Activated T-helper 17 cell treated with anti-CD3 and anti-CD28 coated beads, Interleukin-2, amount 50 U/mL, for 72 hours (primary cell): Measurements from ENCODE around the gene SUPT5H. TPM values are rescaled to one million over a fixed set of nuclear protein-coding genes. Genes with fewer than 3 reads are reported as not detected.
A peak's percentile ranks its signal among the peaks of the same experiment; 100 is the strongest.

Experiments used
- ATAC-seq: fragments of 150-1000 bp; cut with Tn5 transposase; replicated peaks from 2 replicates; pipeline ENCODE4 v1.10.0; 2021; ENCODE audit warnings: mild to moderate bottlenecking, moderate library complexity
- H3K27ac Mint-ChIP-seq: one replicate; pipeline ENCODE4 v1.8.0; 2022; ENCODE audit warnings: mixed read lengths
- H3K27me3 Mint-ChIP-seq: one replicate; pipeline ENCODE4 v1.8.0; 2022; ENCODE audit warnings: mixed read lengths
- H3K36me3 Mint-ChIP-seq: one replicate; pipeline ENCODE4 v1.8.0; 2022; ENCODE audit warnings: low read depth, mild to moderate bottlenecking, mixed read lengths
- H3K4me1 Mint-ChIP-seq: one replicate; pipeline ENCODE4 v1.8.0; 2022; ENCODE audit warnings: mixed read lengths
- H3K4me3 Mint-ChIP-seq: one replicate; pipeline ENCODE4 v1.8.0; 2022; ENCODE audit warnings: mild to moderate bottlenecking, mixed read lengths
- H3K9me3 Mint-ChIP-seq: one replicate; pipeline ENCODE4 v1.8.0; 2022; ENCODE audit warnings: mixed read lengths
- total RNA-seq, 2 donors: library from RNA; stranded (reverse); gene quantifications; one replicate each; pipeline ENCODE4 v1.2.3, GENCODE V29; 2022

Gene SUPT5H
- total RNA-seq, 2 donors from 2014 or later = 182 to 239 TPM

- Mint-ChIP-seq H3K4me1 (peaks cover 15% of the 10 kb centered on the region), H3K9me3 (no peaks in the 10 kb centered on the region), H3K27me3 (no peaks in the 10 kb centered on the region), H3K36me3 (peaks cover 40% of the 10 kb centered on the region), H3K27ac (peak overlapping the region; percentile 41), H3K4me3 (no peak overlapping the region)
- ATAC-seq = no peak
Observed at GRCh38 chr19:39428283-39429112, 16.9 kb upstream of the SUPT5H start.

GRCh38 chr19:39430675-39431593 lies 14.4 kb upstream of the SUPT5H start:
- Mint-ChIP-seq H3K4me3 (peak overlapping the region; percentile 100), H3K9me3 (no peaks in the 10 kb centered on the region), H3K4me1 (peaks cover 29% of the 10 kb centered on the region), H3K27me3 (no peaks in the 10 kb centered on the region), H3K36me3 (peaks cover 54% of the 10 kb centered on the region), H3K27ac (peak overlapping the region; percentile 100)
- peak; percentile 86 for ATAC-seq

- peak overlapping the region; percentile 100 for H3K4me3 Mint-ChIP-seq
- no peak for ATAC-seq
- no peaks in the 10 kb centered on the region for H3K9me3 Mint-ChIP-seq
- peak overlapping the region; percentile 100 for H3K27ac Mint-ChIP-seq
- H3K36me3 Mint-ChIP-seq = peaks cover 61% of the 10 kb centered on the region
- H3K4me1 Mint-ChIP-seq = peaks cover 36% of the 10 kb centered on the region
- no peaks in the 10 kb centered on the region for H3K27me3 Mint-ChIP-seq
Observed at GRCh38 chr19:39432677-39433025, 12.7 kb upstream of the SUPT5H start.

GRCh38 chr19:39433480-39434079 lies 11.8 kb upstream of the SUPT5H start:
- Mint-ChIP-seq H3K4me3 (peak overlapping the region; percentile 100), H3K36me3 (peaks cover 61% of the 10 kb centered on the region), H3K27me3 (no peaks in the 10 kb centered on the region), H3K27ac (peak overlapping the region; percentile 100), H3K4me1 (peaks cover 36% of the 10 kb centered on the region), H3K9me3 (no peaks in the 10 kb centered on the region)
- no peak for ATAC-seq

- Mint-ChIP-seq H3K36me3 (peaks cover 61% of the 10 kb centered on the region), H3K27me3 (no peaks in the 10 kb centered on the region), H3K4me3 (peak overlapping the region; percentile 100), H3K4me1 (peaks cover 36% of the 10 kb centered on the region), H3K27ac (peak overlapping the region; percentile 100), H3K9me3 (no peaks in the 10 kb centered on the region)
- ATAC-seq = no peak
Observed at GRCh38 chr19:39434123-39435076, 11.0 kb upstream of the SUPT5H start.

GRCh38 chr19:39435499-39436349 lies 9.7 kb upstream of the SUPT5H start, which contains the start of gene RPS16:
TSS of gene RPS16 (minus strand) at chr19:39435949. CDS start at chr19:39435895, 54 bp downstream.
- H3K27me3 Mint-ChIP-seq = no peaks in the 10 kb centered on the region
- peak within 1 kb of the TSS; percentile 100 for H3K4me3 Mint-ChIP-seq
- peaks cover 32% of the 10 kb centered on the region for H3K4me1 Mint-ChIP-seq
- H3K9me3 Mint-ChIP-seq = no peaks in the 10 kb centered on the region
- H3K36me3 Mint-ChIP-seq = peaks cover 59% of the 10 kb centered on the region
- peak within 1 kb of the TSS; percentile 100 for H3K27ac Mint-ChIP-seq
- ATAC-seq = peak; percentile 88

GRCh38 chr19:39436350-39436716 lies 9.0 kb upstream of the SUPT5H start:
- peak overlapping the region; percentile 100 for H3K4me3 Mint-ChIP-seq
- no peaks in the 10 kb centered on the region for H3K9me3 Mint-ChIP-seq
- ATAC-seq = no peak
- H3K4me1 Mint-ChIP-seq = peaks cover 32% of the 10 kb centered on the region
- peaks cover 53% of the 10 kb centered on the region for H3K36me3 Mint-ChIP-seq
- H3K27ac Mint-ChIP-seq = peak overlapping the region; percentile 100
- no peaks in the 10 kb centered on the region for H3K27me3 Mint-ChIP-seq

- H3K27ac Mint-ChIP-seq = no peak overlapping the region
- no peak for ATAC-seq
- no peak overlapping the region for H3K4me3 Mint-ChIP-seq
- no peaks in the 10 kb centered on the region for H3K9me3 Mint-ChIP-seq
- H3K36me3 Mint-ChIP-seq = peaks cover 33% of the 10 kb centered on the region
- no peaks in the 10 kb centered on the region for H3K27me3 Mint-ChIP-seq
- H3K4me1 Mint-ChIP-seq = peaks cover 30% of the 10 kb centered on the region
Observed at GRCh38 chr19:39438270-39438934, 7.0 kb upstream of the SUPT5H start.

GRCh38 chr19:39444598-39445195 lies 685 bp upstream of the SUPT5H start:
- peaks cover 22% of the 10 kb centered on the region for H3K4me1 Mint-ChIP-seq
- peaks cover 53% of the 10 kb centered on the region for H3K36me3 Mint-ChIP-seq

GRCh38 chr19:39446365-39447084 lies 1.1 kb downstream of the SUPT5H start:
- Mint-ChIP-seq H3K36me3 (peaks cover 71% of the 10 kb centered on the region), H3K4me1 (peaks cover 31% of the 10 kb centered on the region), H3K9me3 (no peaks in the 10 kb centered on the region), H3K4me3 (peak overlapping the region; percentile 93), H3K27ac (peak overlapping the region; percentile 99), H3K27me3 (no peaks in the 10 kb centered on the region)
- ATAC-seq = no peak

More at GRCh38 chr19:39444598-39445195, 685 bp upstream of the SUPT5H start:
- H3K27me3 Mint-ChIP-seq = no peaks in the 10 kb centered on the region
- H3K4me3 Mint-ChIP-seq = peak overlapping the region; percentile 93
- no peak for ATAC-seq
- H3K27ac Mint-ChIP-seq = peak overlapping the region; percentile 99
- H3K9me3 Mint-ChIP-seq = no peaks in the 10 kb centered on the region

GRCh38 chr19:39448271-39448670 lies 2.9 kb downstream of the SUPT5H start:
- no peaks in the 10 kb centered on the region for H3K27me3 Mint-ChIP-seq
- peaks cover 42% of the 10 kb centered on the region for H3K4me1 Mint-ChIP-seq
- H3K4me3 Mint-ChIP-seq = peak overlapping the region; percentile 93
- H3K9me3 Mint-ChIP-seq = no peaks in the 10 kb centered on the region
- peak; percentile 15 for ATAC-seq
- peak overlapping the region; percentile 99 for H3K27ac Mint-ChIP-seq
- peaks cover 89% of the 10 kb centered on the region for H3K36me3 Mint-ChIP-seq
